ENCODE results near the gene COQ8A.

The COQ8A gene

DNA sequence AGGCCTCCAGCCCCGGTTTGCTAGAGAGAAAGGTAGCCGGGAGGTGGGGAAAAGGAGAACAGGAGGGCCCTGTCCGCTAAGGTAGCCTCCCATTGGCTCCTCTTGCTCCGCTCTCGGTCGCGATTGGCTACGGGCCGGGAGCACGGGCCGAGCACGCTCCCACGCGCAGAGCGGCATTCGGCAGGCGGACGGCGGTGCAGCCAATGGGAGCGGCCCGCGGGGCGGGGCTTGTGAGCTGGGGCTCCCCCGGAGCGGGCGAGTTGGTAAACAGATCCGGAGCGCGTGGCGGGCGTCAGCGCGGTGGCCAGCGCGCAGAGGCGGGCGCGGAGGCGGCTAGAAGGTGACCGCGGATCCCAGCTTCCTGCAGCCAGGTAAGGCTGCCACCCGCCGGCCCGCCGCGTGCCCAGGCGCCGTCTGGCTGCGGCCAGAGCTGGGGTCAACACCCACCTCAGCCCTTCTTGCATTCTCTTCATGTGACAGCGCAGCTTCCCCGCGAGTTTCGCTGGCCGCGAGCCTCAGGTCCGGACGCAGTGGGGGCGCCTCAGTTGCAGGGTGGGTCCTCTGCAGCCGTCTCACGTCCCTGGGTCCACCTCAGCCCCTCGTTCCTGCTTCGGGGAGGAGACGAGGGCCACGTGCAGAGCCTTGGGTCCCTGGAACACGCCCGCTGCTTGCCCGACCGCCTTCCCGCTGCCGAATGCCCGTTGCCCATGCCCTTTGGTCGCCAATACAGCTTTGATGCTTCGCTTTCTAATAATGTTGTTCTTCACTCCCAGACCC lies at the start of gene COQ8A:
Gene COQ8A, plus strand, starts transcription at position 266 of the 777 bp plus-strand sequence. CDS start 21,092 bp downstream, outside the sequence.
- peak; percentile 99 for DNase-seq

- no peak for DNase-seq
These were observed 49.6 kb upstream of the COQ8A start for GRCh38 chr1:226890331-226891108.

DNA sequence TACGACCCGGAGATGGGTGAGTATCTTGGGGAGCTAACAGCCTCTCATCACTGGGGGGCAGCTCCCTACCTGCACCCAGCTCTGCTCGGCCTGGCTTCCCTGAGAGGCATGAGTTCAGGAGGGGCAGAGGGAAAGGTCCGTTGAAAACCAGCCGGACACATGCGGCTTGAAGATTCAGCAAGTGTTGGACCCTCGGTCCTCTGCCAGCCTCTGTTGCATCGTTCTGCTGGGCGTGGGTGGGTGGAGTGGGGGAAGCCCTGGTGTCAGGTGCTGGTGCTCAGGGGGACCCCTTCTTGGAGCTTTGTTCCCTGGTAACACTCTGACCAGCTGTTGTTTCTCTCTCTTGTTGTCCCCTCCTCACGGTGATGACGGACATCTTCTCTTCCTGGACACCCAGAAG lies 48.7 kb upstream of the COQ8A start:
- no peak for DNase-seq

DNA sequence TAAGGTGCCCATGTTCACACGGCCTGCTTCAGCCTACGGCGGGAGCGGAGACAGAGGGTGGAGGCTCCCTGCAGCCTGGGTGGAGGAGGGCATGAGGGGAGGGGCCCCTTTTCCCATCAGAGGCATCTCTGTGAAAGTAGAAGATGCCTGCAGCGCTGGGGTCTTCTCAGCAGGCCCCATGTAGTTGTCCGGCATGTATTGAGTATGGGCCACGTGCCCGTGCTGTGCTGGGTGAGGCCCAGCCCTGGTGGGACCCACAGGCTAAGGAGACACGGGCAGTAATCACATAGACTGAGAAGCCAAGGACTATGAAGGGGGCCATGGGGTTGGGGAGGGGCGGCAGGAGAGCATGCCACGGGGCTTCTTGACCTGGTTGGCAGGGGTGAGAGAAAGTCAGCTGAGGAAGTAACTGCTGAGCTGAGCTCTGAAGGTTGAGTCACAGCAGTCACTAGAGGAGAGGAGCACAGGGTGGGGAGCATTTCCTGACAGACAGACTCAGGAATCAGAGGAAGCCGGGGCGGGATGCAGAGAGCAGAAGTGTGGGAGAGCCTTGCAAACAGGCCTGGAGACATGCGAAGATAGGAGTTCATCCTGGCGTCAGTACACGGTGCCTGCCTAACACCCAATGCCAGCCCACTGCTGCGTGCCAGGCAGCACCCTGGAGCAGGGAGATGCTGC lies 48.1 kb upstream of the COQ8A start:
- DNase-seq: no peak

DNA sequence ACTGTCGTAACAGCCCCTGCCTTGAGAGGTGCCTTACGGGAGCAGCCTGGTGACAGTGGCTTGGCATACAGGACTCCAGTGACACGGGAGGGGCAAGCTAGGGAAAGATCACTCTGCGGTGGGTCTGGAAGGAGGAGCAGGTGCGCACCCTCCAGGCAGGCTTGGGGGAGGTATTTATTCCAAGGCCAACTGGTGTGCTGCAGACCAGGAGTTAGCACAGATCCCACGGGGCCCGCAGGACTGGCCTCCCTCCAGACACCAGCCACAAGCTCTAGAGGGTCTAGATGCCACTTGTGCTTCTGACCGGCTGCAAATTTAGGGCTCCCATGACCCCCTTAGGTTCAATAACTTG lies 47.6 kb upstream of the COQ8A start:
- DNase-seq: no peak

GRCh38 chr1:226893936-226894335 lies 46.2 kb upstream of the COQ8A start:
- no peak for DNase-seq

DNA sequence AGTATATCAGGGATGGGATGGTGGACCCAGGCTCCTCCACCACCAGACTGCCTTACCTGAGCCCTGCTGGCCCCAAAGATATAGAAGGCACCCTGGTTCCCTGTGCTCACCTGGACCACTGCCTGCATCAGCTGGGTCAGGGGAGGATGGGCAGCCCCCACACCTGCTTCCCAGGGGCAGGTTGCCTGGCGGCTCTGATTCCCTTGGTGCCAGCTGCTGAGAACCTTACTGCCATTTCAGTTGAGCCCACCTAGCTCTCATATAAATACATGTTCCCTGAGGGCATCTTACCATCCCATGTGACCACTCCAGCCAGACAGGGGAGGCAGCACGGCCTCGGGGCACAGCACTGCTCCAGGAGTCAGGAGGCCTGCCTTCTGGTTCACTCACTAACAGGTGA lies 45.3 kb upstream of the COQ8A start:
- no peak for DNase-seq

- no peak for DNase-seq
These were observed 44.5 kb upstream of the COQ8A start for GRCh38 chr1:226895644-226896043.

DNA sequence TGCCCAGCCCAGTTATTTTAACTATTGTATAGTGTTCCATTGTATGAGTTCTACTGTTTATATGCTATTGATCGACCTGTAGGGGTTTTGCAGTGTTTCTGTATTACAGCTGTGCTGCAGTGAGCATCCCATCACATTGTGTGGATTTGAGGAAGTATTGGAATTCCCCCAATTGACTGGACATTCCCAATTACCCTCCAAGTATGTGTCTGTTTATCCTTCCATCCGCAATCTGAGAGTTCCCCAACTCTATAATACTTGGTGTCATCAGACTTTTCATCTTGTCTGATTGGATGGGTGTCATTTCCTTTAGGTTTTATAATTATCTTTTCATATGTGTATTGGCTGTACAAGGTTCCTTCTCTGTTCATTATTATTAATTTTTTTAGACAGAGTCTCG lies 41.8 kb upstream of the COQ8A start:
- DNase-seq: no peak

DNA sequence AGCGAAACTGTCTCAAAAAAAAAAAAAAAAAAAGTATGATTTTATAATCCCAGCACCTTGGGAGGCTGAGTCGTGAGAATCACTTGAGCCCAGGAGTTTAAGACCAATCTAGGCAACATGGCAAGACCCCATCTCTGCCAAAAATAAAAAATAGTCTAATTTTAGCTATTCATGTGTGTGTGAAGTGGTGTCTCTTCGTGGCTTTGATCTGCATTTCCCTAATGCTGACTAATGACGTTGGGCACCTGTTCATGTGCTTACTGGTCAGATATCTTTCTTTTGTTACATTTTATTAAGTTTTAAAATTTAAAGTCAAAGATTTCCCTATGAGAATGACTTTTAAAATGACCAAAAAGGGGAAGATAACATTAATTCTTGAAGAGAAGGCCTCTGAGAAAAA lies 38.7 kb upstream of the COQ8A start:
- no peak for DNase-seq

GRCh38 chr1:226902601-226903000 lies 37.5 kb upstream of the COQ8A start:
- no peak for DNase-seq

DNA sequence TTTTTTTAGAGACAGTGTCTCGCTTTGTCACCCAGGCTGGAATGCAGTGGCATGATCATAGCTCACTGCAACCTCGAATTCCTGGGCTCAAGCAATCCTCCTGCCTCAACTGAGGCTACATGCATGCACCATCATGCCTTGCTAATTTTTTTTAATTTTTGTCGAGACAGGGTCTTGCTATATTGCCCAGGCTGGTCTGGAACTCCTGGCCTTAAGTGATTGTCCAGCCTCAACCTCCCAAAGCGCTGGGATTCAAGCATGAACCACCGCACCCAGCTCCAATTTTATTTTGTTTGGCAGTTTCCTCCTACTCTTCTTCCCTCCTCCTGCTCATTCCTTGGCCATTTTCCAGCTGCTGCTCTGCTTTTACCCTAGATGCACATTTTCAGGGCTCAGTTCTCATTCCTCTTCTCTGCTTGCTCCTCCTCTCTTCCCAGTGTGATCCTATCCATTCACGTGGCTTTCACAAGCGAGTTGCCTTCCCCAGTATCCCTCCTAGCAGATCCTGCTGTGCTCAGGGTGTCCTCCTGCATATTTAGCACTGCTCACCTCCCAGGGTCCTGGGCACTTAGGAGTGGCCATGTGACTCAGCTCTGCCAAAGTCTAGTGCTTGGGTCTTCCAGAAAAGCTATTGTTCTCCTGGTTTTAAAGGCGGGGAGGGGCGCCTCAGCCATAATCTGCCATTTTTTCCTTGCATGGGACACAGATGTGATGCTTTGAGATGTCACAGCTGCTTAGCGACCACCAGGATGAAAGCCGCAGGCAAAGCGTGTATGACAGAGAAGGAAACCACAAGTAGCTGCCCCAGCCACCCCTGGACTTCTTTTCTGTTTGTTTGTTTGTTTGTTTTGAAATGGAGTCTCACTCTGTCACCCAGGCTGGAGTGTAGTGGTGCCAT lies 36.0 kb upstream of the COQ8A start:
- DNase-seq: no peak

- no peak for DNase-seq
These were observed 35.3 kb upstream of the COQ8A start for GRCh38 chr1:226904772-226905171.

DNA sequence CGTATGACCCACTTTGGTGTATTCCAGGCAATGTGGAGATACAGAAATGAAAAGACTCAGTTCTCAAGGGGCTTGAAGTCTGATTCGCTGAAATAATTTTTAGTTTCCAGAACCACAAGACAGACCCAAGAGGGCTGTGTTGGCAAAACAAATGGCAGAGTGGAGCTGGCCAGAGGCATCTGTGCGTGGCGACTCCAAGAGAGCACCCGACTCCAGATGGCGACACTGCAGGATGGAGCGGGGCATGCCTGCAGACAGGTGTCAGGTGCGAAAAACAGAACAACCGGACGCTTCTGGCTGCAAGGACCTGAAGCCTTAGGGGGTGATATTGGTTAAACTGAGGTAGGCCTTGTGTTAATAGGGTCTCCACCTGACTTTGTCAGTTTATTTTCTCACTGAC lies 31.7 kb upstream of the COQ8A start:
- no peak for DNase-seq

DNA sequence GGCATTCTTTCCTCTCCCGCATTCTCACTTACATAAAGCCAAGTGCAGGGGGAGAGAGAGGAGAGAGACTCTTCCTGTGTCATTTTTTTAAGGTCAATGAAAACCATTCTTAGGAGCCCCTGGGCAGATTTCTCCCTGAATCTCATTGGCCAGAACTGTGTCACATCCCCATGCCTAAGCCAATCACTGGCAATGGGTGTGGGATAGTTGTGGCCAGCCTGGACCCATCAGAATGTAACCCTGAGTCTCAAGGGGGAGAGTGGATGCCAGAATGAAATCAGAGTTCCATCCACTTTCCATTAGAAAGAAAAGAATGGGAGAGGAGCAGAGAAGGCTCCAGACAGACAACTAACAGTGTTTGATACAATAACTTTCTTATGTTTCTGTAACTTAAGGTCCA lies 31.2 kb upstream of the COQ8A start:
- no peak for DNase-seq

DNA sequence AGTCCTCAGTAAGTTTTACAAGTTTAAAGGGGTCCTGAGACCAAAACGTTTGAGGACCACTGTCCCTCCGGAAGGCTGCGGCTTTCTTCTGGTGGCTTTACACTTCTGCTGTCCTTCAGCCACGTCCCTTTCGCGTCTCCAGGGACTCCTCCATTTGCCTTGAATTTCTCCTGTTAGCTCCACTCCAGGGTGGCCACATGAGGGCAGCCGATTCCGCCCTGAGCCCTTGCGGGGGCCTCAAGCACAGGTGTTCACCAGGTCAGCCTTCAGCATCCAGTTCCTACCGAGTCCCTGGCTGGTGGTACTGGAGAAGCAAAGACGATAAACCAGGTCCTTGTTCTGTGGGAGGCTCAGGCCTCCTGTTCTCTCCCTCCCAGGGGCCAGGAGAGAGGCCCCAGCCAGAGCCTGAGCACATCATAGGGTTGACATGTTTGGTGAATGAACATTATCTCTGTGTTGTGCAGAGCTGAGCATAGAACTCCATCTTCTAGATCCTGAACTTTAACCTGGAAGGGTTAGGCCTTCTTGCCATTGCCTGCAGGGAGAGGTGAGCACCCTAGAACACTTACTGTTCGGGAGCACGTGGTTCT lies 27.4 kb upstream of the COQ8A start:
- DNase-seq: peak; percentile 35

- DNase-seq: no peak
These were observed 24.5 kb upstream of the COQ8A start for GRCh38 chr1:226915672-226915995.

DNA sequence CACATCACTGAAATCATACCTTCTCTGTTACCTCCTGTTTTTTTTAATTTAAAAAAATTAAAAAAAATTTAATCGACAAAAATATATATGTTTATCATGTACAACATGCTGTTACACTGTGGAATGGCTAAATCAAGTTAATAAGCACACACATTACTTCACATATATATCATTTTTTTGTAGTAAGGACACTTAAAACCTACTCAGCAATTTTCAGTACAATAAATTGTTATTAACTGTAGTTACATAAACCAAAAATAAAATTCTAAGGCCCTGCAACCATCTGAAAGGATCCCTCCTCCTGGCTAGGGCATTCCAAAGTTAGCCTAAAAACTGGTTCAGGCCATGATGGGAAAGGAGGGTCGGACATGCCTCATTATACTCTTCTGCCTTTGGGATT lies 23.6 kb upstream of the COQ8A start:
- no peak for DNase-seq

- no peak for DNase-seq
These were observed 20.5 kb upstream of the COQ8A start for GRCh38 chr1:226919587-226919986.

DNA sequence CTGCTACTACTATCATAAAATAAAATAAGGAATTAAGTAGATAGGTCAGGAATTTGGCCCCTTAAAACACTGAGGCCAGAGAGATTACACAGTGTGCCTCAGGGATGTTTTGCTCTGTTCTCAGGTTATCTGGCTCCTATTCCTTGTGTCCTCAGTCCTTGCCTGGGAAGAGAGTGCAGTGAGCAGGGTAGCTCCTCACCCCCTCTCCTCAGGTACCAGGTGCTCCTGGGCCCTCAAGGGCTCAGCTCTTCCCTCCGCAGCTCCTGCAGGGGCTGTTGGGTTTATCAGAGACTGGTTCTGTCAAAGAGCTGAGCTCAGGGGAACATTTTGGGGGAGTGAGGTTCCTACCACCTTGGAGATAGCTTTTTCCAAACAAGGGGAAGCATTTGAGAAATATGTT lies 20.1 kb upstream of the COQ8A start:
- no peak for DNase-seq

DNA sequence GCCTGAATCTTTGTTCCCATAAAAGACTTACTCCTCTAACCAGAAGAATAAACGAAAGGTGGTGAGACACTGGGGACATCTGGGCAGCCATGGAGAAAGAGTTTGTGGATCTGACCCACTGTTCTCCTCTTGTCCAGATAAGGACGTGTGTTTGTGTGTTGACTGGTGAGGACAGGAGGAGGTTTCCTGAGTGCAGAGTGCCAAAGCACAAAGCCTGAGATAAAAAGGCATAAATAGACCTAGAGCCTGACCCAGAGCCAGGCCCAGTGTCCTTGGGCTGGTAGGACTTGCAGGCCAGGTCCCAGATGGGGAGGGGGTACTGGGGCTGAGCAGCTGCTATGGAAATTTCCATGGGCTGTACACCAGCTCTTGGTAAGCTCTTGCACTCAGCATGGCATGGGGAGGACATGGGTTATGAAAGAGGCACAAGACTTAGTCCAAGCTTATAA lies 19.6 kb upstream of the COQ8A start:
- DNase-seq: no peak

DNA sequence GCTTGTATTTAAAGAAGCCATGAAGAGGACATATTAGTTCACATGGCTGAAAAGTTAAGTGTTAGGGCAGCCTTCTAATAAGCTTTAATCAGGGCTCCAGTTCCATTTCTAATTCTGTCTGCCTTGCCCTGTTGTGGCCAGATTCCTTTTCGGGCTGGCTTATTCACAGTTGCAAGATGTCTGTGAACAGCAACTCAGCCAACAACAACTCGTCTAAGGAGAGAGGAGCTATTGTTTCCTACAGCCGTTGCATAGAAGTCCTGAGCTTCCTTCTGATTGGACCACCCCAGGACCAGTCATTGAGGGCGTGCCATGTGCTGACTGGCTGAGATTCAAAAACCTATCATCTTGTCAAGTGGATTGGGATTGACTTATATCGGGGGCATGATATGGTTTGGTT lies 18.6 kb upstream of the COQ8A start:
- DNase-seq: no peak
